Memory B cell (primary cell): Measurements from ENCODE around the gene RHBDF2.

Experiments used
- ATAC-seq: fragments of 150-1000 bp; cut with Tn5 transposase; 2 replicates; pipeline ENCODE4 v1.10.0; 2021; ENCODE audit warnings: low read depth, mild to moderate bottlenecking, moderate library complexity
- DNase-seq, 2 donors: peaks; one replicate each; pipeline ENCODE4 v3.0.0; 2022; ENCODE audit warnings: low spot score in 2 of 2
- H3K27ac Mint-ChIP-seq: one replicate; pipeline ENCODE4 v1.8.0; 2022; ENCODE audit warnings: mild to moderate bottlenecking, moderate library complexity, mixed read lengths
- H3K27me3 Mint-ChIP-seq: one replicate; pipeline ENCODE4 v1.8.0; 2022; ENCODE audit warnings: mixed read lengths
- H3K36me3 Mint-ChIP-seq: one replicate; pipeline ENCODE4 v1.8.0; 2022; ENCODE audit warnings: mild to moderate bottlenecking, mixed read lengths
- H3K4me1 Mint-ChIP-seq: one replicate; pipeline ENCODE4 v1.8.0; 2022; ENCODE audit warnings: mixed read lengths
- H3K4me3 Mint-ChIP-seq: one replicate; pipeline ENCODE4 v1.8.0; 2022; ENCODE audit warnings: mild to moderate bottlenecking, moderate library complexity, mixed read lengths
- H3K9me3 Mint-ChIP-seq: one replicate; pipeline ENCODE4 v1.8.0; 2022; ENCODE audit warnings: mixed read lengths

RHBDF2 gene

DNA sequence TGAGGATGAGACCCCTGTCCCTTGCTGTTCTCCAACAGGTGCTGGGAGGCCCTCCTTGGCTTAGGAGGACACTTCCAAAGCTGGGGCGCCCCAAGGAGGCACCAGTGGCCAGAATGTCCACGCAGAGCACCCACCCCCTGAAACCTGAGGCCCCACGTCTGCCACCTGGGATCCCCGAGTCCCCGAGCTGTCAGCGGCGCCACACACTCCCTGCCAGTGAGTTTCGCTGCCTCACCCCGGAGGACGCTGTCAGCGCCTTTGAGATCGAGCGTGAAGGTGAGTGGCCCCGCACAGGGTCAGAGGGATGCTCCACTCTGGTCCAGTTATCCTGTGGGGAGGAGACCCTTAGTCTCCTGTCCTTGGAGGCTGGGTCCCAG lies 32.6 kb downstream of the RHBDF2 start:
- no peak for DNase-seq
- Mint-ChIP-seq H3K9me3 (no peaks in the 10 kb centered on the region), H3K36me3 (peaks cover 18% of the 10 kb centered on the region), H3K4me3 (no peak overlapping the region), H3K27me3 (peaks cover under 1% of the 10 kb centered on the region), H3K4me1 (peaks cover 38% of the 10 kb centered on the region), H3K27ac (no peak overlapping the region)
- no peak for ATAC-seq

DNA sequence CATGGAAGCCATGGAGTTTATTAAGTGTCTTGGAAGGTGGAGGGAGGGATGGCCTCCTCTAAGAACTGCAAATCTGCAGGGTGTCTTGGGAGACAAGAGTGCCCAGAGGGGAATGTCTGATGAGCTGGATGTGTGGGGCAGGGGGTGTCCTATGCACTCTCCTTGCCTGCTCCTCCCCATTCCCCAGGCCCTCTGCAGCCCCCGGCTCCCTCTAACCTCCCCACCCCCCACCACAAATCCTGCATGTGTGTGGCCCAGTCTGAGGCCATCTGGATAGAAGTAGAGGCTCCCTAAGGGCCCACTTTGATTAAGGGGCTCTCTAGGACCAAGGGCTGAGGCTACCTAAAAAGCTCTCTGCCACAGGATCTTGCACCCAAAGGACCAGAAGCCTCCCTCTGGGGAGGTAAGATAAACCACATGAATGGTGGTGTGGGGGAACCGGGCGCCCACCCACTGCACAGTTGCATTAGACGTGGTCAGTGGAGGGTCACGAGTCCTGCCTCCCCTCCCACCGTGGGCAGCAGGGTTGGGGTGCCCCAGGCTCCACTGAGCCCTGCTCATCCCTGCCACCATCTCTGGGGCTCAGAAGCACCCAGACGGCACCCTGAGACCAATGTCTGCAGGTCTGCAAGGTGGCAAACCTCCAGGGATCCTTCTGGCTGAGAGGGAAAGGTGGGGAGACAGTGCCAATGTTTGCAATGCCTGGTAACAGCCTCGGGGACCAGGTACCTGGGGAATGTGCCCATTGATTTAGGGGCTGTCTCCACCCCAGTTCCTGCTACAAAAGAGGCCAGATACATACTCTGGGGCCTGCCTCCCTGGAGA lies 33.2 kb downstream of the RHBDF2 start:
- ATAC-seq (peak; percentile 8), DNase-seq (no peak)
- Mint-ChIP-seq H3K36me3 (peaks cover 12% of the 10 kb centered on the region), H3K9me3 (no peaks in the 10 kb centered on the region), H3K27me3 (peaks cover 1% of the 10 kb centered on the region), H3K27ac (peak overlapping the region; percentile 35), H3K4me1 (peaks cover 34% of the 10 kb centered on the region), H3K4me3 (no peak overlapping the region)

GRCh38 chr17:76467366-76467765 lies 33.9 kb downstream of the RHBDF2 start, which contains the start of gene AANAT:
Gene AANAT, plus strand, starts transcription at chr17:76467603. Its CDS starts 1,144 bp downstream, at chr17:76468747.
- DNase-seq (no peak), ATAC-seq (no peak)
- peak within 1 kb of the TSS; percentile 55 for H3K27ac Mint-ChIP-seq
- H3K27me3 Mint-ChIP-seq: peaks cover 1% of the 10 kb centered on the region
- peaks cover 32% of the 10 kb centered on the region for H3K4me1 Mint-ChIP-seq
- H3K36me3 Mint-ChIP-seq: peaks cover 8% of the 10 kb centered on the region
- no peaks in the 10 kb centered on the region for H3K9me3 Mint-ChIP-seq
- H3K4me3 Mint-ChIP-seq: no peak within 1 kb of the TSS

- ATAC-seq: no peak
- Mint-ChIP-seq H3K9me3 (no peaks in the 10 kb centered on the region), H3K27me3 (peaks cover 1% of the 10 kb centered on the region), H3K27ac (peak overlapping the region; percentile 55), H3K36me3 (peaks cover 7% of the 10 kb centered on the region), H3K4me1 (peaks cover 31% of the 10 kb centered on the region), H3K4me3 (no peak overlapping the region)
- DNase-seq: no peak
Observed at GRCh38 chr17:76466775-76467130, 34.5 kb downstream of the RHBDF2 start.

DNA sequence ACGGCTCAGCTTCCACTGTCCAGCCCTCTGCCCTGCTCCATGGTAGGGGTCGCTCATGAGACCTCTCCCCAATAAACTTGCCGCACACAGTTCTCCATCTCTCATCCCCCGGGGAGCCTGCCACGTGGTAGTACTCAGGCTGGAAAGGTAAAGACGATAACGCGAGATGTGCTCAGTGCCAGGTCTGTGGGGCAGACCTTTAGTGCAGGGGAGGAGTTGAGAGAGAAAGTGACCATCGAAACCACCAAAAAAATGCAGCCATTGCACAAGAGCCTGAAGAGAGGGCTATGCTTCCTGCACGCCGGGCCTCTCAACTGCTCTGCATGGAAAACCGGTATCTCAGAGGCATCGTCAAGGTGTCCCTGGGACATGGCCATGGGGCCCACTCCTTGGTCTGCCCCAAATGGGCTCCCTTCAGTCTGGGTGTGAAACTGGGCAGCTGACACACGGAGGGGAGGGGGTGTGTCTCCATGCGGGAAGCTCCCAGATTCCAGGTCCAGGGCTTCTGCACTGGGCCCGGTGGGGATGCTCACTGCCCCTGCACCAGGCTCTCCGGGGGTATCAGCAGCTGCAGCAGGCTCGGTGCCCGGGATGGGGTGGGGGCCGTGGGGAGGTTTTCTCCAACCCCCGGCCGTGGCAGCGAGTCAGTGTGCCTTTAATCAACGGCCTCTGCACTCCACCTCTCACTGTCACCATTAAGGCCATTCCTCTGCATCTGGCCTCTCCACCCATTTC lies 38.5 kb downstream of the RHBDF2 start:
- DNase-seq: no peak
- no peak overlapping the region for H3K4me3 Mint-ChIP-seq
- no peaks in the 10 kb centered on the region for H3K36me3 Mint-ChIP-seq
- H3K9me3 Mint-ChIP-seq: no peaks in the 10 kb centered on the region
- H3K4me1 Mint-ChIP-seq: peaks cover 15% of the 10 kb centered on the region
- H3K27me3 Mint-ChIP-seq: peaks cover 1% of the 10 kb centered on the region
- H3K27ac Mint-ChIP-seq: no peak overlapping the region
- no peak for ATAC-seq

GRCh38 chr17:76461765-76462555 lies 39.3 kb downstream of the RHBDF2 start:
- Mint-ChIP-seq H3K27ac (no peak overlapping the region), H3K9me3 (no peaks in the 10 kb centered on the region), H3K4me3 (no peak overlapping the region), H3K27me3 (peaks cover 1% of the 10 kb centered on the region), H3K4me1 (peaks cover 15% of the 10 kb centered on the region), H3K36me3 (no peaks in the 10 kb centered on the region)
- no peak for DNase-seq
- no peak for ATAC-seq

GRCh38 chr17:76459674-76460073 lies 41.5 kb downstream of the RHBDF2 start:
- Mint-ChIP-seq H3K27ac (no peak overlapping the region), H3K4me1 (no peaks in the 10 kb centered on the region), H3K4me3 (no peak overlapping the region), H3K27me3 (peaks cover 1% of the 10 kb centered on the region), H3K36me3 (no peaks in the 10 kb centered on the region), H3K9me3 (no peaks in the 10 kb centered on the region)
- DNase-seq: no peak
- ATAC-seq: no peak

DNA sequence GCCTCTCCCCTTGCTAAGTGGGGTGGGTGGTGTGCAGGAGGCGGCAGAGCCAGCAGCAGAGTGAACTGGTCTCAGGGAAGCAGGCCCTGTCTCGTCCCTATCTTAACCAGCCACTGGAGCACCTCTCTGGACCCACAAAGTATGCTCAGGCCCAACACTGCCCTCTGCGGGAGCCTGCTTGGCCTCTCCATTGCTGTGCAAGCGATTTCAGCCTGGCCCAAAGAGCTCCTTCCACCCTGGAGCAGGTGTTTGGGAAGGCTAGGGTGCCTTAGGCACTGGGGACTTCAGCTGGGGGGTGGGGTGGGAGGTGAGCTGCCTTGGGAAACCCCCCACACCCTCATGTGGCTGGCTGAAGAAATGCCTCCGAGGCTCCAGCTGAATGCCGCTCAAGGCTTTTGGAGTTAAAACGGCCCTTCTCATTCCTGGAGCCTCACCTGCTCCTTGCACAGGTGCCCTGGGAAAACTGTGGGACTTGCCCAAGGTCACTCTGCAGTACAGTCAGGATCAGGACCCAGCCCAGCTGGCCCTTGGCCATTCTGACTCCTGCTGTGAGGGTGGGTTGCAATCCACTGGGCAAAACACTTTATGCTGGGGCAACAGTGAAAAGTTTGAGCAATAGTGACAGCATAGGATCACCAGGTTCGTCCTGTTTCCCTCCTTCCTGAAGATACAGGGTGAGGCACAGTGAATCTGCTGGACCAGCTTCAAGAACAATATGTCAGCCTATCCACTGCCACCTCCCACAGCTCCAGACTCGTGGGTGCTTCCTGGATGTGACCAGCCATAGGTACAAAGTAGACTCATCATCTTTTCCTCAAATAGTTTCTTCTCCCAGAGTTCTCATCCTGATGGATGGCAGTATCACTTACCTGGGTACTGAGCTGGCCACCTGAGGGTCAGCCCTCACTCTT lies 42.4 kb downstream of the RHBDF2 start:
- peak; percentile 85 for ATAC-seq
- Mint-ChIP-seq H3K4me1 (no peaks in the 10 kb centered on the region), H3K4me3 (no peak overlapping the region), H3K36me3 (no peaks in the 10 kb centered on the region), H3K27ac (no peak overlapping the region), H3K27me3 (peaks cover 1% of the 10 kb centered on the region), H3K9me3 (no peaks in the 10 kb centered on the region)
- DNase-seq: no peak

DNA sequence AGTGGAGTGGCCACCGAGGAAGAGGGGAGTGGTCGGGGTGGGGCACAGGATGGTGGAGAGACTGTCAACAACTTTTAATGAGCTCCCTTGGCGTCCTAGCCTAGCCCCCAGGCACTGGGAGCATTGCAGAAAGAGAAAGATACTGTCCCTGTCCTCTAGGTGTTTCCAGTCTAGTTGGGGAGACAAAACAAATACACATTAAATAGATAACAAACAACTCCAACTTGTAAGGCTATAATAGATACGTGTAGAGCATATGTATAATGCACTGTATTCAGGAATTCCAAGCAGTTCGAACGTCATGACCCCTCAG lies 47.8 kb downstream of the RHBDF2 start:
- Mint-ChIP-seq H3K27ac (peak overlapping the region; percentile 87), H3K9me3 (no peaks in the 10 kb centered on the region), H3K36me3 (no peaks in the 10 kb centered on the region), H3K27me3 (no peaks in the 10 kb centered on the region), H3K4me3 (peak overlapping the region; percentile 75), H3K4me1 (peaks cover 20% of the 10 kb centered on the region)
- DNase-seq (no peak), ATAC-seq (no peak)

- peak; percentile 95 to 97 for DNase-seq
- Mint-ChIP-seq H3K9me3 (no peaks in the 10 kb centered on the region), H3K27ac (peak within 1 kb of the TSS; percentile 87), H3K4me3 (peak within 1 kb of the TSS; percentile 87), H3K4me1 (peaks cover 23% of the 10 kb centered on the region), H3K36me3 (no peaks in the 10 kb centered on the region), H3K27me3 (no peaks in the 10 kb centered on the region)
- ATAC-seq: peak; percentile 95
Observed at GRCh38 chr17:76452660-76453430, 48.4 kb downstream of the RHBDF2 start, which contains the start of gene UBE2O. Gene UBE2O, minus strand, starts transcription at chr17:76453152. Its CDS starts 11 bp downstream, at chr17:76453141.

- no peaks in the 10 kb centered on the region for H3K9me3 Mint-ChIP-seq
- peak overlapping the region; percentile 87 for H3K4me3 Mint-ChIP-seq
- ATAC-seq: peak; percentile 4
- H3K4me1 Mint-ChIP-seq: peaks cover 26% of the 10 kb centered on the region
- DNase-seq: peak in 1 of 2 donors; percentile 42
- no peaks in the 10 kb centered on the region for H3K27me3 Mint-ChIP-seq
- H3K27ac Mint-ChIP-seq: no peak overlapping the region
- H3K36me3 Mint-ChIP-seq: peaks cover 2% of the 10 kb centered on the region
Observed at GRCh38 chr17:76452127-76452659, 49.0 kb downstream of the RHBDF2 start.

- Mint-ChIP-seq H3K27me3 (no peaks in the 10 kb centered on the region), H3K4me1 (peaks cover 26% of the 10 kb centered on the region), H3K27ac (peak overlapping the region; percentile 38), H3K4me3 (peak overlapping the region; percentile 87), H3K9me3 (no peaks in the 10 kb centered on the region), H3K36me3 (peaks cover 2% of the 10 kb centered on the region)
- ATAC-seq (no peak), DNase-seq (no peak)
Observed at GRCh38 chr17:76451506-76451905, 49.7 kb downstream of the RHBDF2 start.
